Activated T-helper 17 cell treated with anti-CD3 and anti-CD28 coated beads, Interleukin-2, amount 50 U/mL, for 72 hours (primary cell): ENCODE measurements around the gene PAOX. TPM values are rescaled to one million over a fixed set of nuclear protein-coding genes. Genes with fewer than 3 reads are reported as not detected.
"Not testable (repeated sequence)": the region's sequence is repeated elsewhere in the genome, so short reads cannot be mapped to it uniquely, and the experiment has no call there.

Source experiments
- ATAC-seq: fragments of 150-1000 bp; cut with Tn5 transposase; replicated peaks from 2 replicates; pipeline ENCODE4 v1.10.0; 2021; ENCODE audit warnings: mild to moderate bottlenecking, moderate library complexity
- H3K27ac Mint-ChIP-seq: one replicate; pipeline ENCODE4 v1.8.0; 2022; ENCODE audit warnings: mixed read lengths
- H3K27me3 Mint-ChIP-seq: one replicate; pipeline ENCODE4 v1.8.0; 2022; ENCODE audit warnings: mixed read lengths
- H3K36me3 Mint-ChIP-seq: one replicate; pipeline ENCODE4 v1.8.0; 2022; ENCODE audit warnings: low read depth, mild to moderate bottlenecking, mixed read lengths
- H3K4me1 Mint-ChIP-seq: one replicate; pipeline ENCODE4 v1.8.0; 2022; ENCODE audit warnings: mixed read lengths
- H3K4me3 Mint-ChIP-seq: one replicate; pipeline ENCODE4 v1.8.0; 2022; ENCODE audit warnings: mild to moderate bottlenecking, mixed read lengths
- H3K9me3 Mint-ChIP-seq: one replicate; pipeline ENCODE4 v1.8.0; 2022; ENCODE audit warnings: mixed read lengths
- total RNA-seq, 2 donors: library from RNA; stranded (reverse); gene quantifications; one replicate each; pipeline ENCODE4 v1.2.3, GENCODE V29; 2022

Gene PAOX
- total RNA-seq, 2 donors from 2014 or later: 3.0 to 9.2 TPM

DNA sequence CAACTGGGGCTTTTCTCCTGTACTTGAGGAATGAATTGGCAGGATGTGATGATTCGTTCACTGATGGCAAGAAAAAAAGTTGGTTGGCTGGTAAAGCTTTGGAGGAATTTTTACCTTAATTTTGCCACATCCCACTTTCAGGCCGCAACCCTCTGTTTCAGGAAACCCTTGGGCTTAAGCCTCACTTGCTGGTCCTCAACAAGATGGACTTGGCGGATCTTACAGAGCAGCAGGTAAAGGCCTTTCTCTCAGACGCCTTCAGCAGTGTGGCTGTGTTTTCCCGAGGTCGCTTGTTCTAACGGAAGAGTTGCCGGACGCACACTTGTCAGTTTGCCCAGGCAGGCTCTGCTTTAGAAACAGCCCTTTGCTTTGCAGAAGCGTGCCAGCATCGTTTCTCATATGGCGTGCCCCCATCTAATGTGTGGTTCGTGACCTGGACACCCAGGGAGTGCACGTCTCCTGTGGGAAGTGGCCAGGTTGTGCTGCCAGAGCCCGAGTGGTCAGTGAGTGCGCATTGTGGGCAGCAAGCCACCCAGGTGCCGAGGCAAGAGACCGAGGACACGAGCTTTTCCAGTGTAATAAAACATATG, 17.1 kb downstream of the PAOX start:
- peaks cover 59% of the 10 kb centered on the region for H3K36me3 Mint-ChIP-seq
- H3K27me3 Mint-ChIP-seq: no peaks in the 10 kb centered on the region
- H3K4me3 Mint-ChIP-seq: peak overlapping the region; percentile 96
- H3K9me3 Mint-ChIP-seq: no peaks in the 10 kb centered on the region
- no peak overlapping the region for H3K27ac Mint-ChIP-seq
- no peak for ATAC-seq
- H3K4me1 Mint-ChIP-seq: peaks cover 12% of the 10 kb centered on the region

DNA sequence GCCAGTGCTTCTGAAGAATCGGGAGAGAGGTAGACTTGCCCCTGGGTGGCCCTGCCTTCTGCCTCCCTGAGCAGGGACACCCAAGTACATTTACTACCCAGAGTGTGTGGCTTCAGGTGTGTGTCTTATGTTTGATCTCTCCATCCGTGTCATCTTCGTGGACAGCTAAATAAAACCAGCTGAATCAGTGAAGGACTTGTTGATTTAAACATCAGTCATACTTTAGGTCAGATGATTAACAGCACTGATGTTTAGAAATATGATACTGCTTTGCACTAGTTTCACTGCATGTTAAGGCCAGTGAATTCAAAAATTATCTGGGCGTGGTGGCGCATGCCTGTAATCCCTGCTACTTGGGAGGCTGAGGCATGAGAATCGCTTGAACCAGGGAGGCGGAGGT, 18.9 kb downstream of the PAOX start:
- no peaks in the 10 kb centered on the region for H3K9me3 Mint-ChIP-seq
- no peak overlapping the region for H3K27ac Mint-ChIP-seq
- H3K36me3 Mint-ChIP-seq: peaks cover 77% of the 10 kb centered on the region
- H3K27me3 Mint-ChIP-seq: no peaks in the 10 kb centered on the region
- ATAC-seq: no peak
- H3K4me3 Mint-ChIP-seq: no peak overlapping the region
- H3K4me1 Mint-ChIP-seq: peaks cover 7% of the 10 kb centered on the region

DNA sequence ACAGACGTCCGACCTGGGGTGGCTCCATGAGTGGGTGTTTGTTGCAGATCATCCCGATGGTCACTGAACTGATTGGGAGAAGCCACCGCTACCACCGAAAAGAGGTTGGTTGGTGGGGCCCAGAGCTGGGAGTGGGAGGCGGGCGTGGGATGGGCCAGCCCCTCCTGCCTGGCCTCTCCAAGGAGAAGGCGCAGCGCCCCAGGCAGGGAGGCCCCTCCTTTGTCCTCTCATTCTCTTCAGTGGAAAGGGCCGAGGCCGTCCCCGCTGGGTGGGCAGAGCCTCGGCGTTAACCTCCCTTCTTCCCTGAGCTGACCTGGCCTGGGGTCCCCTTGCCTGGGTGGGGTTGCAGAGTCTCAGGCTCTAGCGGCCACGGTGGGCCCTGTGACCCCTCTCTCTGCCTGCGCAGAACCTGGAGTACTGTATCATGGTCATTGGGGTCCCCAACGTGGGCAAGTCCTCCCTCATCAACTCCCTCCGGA, 20.1 kb downstream of the PAOX start:
- Mint-ChIP-seq H3K27ac (no peak overlapping the region), H3K36me3 (peaks cover 89% of the 10 kb centered on the region), H3K4me3 (no peak overlapping the region), H3K4me1 (peaks cover 7% of the 10 kb centered on the region), H3K27me3 (no peaks in the 10 kb centered on the region), H3K9me3 (no peaks in the 10 kb centered on the region)
- no peak for ATAC-seq

DNA sequence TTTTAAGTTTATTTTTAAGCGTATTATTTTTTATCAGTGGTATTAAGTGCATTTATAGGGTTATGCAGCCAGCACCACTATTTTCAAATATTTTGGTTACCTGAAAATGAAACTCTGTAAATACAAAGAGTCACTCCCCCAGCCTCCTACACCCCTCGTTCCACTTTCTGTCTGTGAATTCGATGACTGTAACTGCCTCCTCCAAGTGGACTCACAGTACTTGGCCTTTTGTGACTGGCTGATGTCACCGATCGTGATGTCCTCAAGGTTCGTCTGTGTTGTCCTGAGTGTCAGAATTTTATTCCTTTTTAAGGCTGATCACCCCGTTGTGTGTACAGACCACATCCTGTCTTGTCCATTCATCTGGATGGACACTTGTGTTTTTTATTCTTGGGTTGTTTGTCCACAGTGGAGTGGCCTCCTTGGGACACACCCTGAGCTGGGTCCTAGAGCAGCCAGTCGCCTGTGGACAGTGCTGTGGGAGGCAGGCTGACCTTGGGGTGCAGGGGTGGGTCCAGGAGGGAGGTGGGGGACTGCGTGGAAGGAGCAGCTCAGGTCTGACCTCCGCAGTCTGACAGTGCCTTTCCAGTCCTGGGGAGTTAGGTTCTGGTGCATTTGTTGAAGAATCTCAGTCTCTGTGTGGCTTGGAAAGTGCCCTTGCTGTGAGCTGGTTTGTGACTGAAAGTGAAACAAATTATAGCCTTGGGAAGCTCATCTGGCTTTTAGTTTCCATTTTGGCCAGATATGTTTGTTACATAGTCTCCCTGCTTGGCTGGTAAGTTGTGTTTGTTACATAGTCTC, 21.8 kb downstream of the PAOX start:
- Mint-ChIP-seq H3K36me3 (peaks cover 99% of the 10 kb centered on the region), H3K27me3 (no peaks in the 10 kb centered on the region), H3K4me3 (peak overlapping the region; percentile 55), H3K4me1 (peaks cover 12% of the 10 kb centered on the region), H3K27ac (peak overlapping the region; percentile 29), H3K9me3 (no peaks in the 10 kb centered on the region)
- peak; percentile 78 for ATAC-seq

DNA sequence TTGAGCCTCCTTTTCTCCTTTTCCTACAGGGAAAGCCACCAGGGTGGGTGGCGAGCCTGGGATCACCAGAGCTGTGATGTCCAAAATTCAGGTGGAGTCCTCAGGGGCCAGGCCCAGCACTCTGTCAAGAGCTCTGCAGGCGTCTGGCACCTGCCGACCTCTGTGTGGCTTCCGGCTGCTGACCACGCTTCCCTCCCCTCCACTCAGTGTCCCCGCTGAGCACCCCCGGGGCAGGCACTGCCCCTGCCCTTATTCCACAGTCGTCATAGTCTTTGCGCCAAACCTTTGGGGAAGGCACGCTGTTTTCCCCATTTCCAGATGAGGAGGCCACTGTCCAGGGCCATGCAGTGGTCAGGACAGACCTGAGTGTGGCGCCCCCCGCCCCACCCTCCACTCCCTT, 22.4 kb downstream of the PAOX start:
- peak overlapping the region; percentile 55 for H3K4me3 Mint-ChIP-seq
- peaks cover 16% of the 10 kb centered on the region for H3K4me1 Mint-ChIP-seq
- no peaks in the 10 kb centered on the region for H3K9me3 Mint-ChIP-seq
- no peak for ATAC-seq
- H3K36me3 Mint-ChIP-seq: peaks cover 97% of the 10 kb centered on the region
- H3K27me3 Mint-ChIP-seq: no peaks in the 10 kb centered on the region
- H3K27ac Mint-ChIP-seq: peak overlapping the region; percentile 29

DNA sequence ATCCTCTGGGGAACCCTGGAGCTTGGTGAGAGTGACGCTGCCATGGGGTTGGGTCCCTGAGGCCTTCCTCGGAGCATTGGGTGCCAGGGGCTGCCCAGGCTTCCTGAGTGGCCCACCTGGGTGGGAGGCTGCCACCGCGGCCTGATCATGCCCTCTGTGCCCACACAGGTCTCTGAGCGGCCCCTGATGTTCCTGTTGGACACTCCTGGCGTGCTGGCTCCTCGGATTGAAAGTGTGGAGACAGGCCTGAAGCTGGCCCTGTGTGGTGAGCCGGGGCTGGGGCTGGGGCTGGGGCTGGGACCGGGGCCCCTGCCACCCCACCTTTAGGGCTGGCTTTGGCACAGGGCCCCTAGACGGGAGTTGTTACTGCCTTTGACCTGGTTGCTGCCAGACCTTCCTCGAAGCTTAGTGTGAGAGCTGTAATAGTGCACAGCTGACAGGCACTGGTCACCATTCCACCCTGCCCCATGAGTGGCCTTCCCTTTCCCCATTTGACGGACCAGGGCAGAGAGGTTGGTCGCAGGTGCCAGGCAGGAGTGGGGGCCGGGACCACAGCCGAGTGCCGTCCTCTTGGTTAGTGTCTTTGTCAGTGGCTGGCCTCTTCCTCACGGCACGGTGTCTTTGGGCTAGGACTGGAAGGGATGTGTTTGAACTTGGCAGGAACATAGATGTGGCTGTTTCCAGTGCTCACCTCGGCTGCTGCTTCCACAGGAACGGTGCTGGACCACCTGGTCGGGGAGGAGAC, 23.1 kb downstream of the PAOX start:
- Mint-ChIP-seq H3K36me3 (peaks cover 97% of the 10 kb centered on the region), H3K27ac (peak overlapping the region; percentile 52), H3K4me3 (no peak overlapping the region), H3K27me3 (no peaks in the 10 kb centered on the region), H3K9me3 (no peaks in the 10 kb centered on the region), H3K4me1 (peaks cover 19% of the 10 kb centered on the region)
- no peak for ATAC-seq

DNA sequence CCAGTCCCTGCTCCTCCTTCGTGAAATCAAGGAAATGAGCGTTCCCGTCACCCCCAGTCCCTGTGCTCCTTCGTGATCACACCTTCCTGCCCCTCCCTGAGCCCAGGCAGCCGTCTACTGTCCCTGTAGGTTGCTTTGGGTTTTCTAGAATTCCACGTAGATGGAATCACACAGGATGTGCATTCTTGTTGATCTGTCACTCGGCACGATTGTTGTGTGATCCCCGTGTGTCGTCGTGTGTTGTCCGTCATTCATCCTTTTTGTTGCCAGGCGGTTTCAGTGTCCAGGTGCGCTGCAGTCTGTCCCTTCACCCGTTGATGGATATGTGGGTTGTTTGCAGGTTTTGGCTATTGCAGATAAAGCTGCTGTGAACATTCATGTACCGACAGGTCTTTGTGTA, 24.3 kb downstream of the PAOX start:
- Mint-ChIP-seq H3K4me3 (no peak overlapping the region), H3K4me1 (peaks cover 20% of the 10 kb centered on the region), H3K27ac (no peak overlapping the region), H3K36me3 (peaks cover 97% of the 10 kb centered on the region), H3K27me3 (no peaks in the 10 kb centered on the region), H3K9me3 (no peaks in the 10 kb centered on the region)
- no peak for ATAC-seq

DNA sequence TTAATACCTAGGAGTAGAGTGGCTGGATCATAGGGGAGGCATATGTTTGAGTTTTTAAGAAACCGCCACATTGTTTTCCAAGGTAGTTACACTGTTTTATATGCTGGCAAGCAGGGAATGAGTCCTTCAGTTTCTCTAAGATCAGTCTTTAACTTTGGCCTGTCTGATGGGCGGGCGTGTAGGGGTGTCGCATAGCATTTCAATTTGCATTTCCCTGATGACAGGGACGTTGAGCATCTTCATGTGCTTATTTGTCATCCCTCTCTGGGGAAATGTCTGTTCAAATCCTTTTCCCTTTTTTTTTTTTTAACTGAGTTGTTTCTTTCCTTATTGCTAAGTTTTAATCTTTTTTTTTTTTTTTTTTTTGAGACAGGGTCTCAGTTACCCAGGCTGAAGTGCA, 24.7 kb downstream of the PAOX start:
- Mint-ChIP-seq H3K4me3 (no peak overlapping the region), H3K36me3 (peaks cover 97% of the 10 kb centered on the region), H3K4me1 (peaks cover 25% of the 10 kb centered on the region), H3K27ac (no peak overlapping the region), H3K9me3 (no peaks in the 10 kb centered on the region), H3K27me3 (no peaks in the 10 kb centered on the region)
- no peak for ATAC-seq

DNA sequence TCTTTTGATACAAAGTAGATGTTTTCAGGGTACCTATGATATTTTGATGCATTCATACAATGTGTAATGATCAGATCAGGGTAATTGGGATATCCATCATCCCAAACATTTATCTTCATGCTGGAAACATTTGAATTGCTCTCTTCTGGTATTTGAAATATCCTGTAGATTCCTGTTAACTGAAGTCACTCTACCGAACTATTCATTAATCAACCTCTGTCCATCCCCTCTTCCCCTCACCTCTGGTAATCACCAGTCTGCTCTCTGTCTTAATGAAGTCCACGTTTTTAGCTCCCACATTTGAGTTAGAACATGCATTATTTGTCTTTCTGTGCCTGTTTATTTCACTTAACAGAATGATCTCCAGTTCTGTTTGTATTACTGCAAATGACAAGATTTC, 26.2 kb downstream of the PAOX start:
- peaks cover 29% of the 10 kb centered on the region for H3K4me1 Mint-ChIP-seq
- no peak for ATAC-seq
- peak overlapping the region; percentile 2 for H3K27ac Mint-ChIP-seq

DNA sequence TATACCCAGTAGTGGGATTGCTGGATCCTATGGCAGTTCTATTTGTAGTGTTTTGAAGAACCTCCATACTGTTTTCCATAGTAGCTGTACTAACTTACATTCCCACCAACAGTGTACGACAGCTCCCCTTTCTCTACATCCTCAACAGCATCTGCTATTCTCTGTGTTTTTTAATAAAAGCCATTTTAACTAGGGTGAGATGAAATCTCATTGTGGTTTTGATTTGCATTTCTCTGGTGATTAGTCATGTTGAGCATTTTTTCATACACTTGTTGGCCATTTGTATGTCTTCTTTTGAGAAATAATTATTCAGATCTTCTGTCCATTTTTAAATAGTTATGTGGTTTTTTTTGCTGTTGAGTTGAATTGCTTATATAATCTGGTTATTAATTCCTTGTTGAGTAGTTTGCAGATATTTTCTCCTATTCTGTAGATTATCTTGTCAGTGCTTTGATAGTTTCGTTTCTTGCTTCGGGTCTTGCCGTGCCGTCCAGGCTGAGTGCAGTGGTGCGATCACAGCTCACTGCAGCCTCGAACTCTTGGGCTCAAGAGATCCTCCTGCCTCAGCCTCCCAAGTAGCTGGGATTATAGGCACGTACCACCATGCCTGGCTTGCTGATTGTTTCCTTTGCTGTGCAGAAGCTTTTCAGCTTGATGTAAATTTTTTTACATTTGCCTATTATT, 26.9 kb downstream of the PAOX start:
- H3K27me3 Mint-ChIP-seq: no peaks in the 10 kb centered on the region
- no peaks in the 10 kb centered on the region for H3K9me3 Mint-ChIP-seq
- H3K27ac Mint-ChIP-seq: peak overlapping the region; percentile 2
- H3K4me3 Mint-ChIP-seq: peak overlapping the region; percentile 19
- peak; percentile 60 for ATAC-seq
- peaks cover 97% of the 10 kb centered on the region for H3K36me3 Mint-ChIP-seq
- H3K4me1 Mint-ChIP-seq: peaks cover 29% of the 10 kb centered on the region

More for the DNA sequence above, 26.2 kb downstream of the PAOX start:
- no peaks in the 10 kb centered on the region for H3K27me3 Mint-ChIP-seq
- peaks cover 97% of the 10 kb centered on the region for H3K36me3 Mint-ChIP-seq
- no peaks in the 10 kb centered on the region for H3K9me3 Mint-ChIP-seq
- H3K4me3 Mint-ChIP-seq: peak overlapping the region; percentile 19

DNA sequence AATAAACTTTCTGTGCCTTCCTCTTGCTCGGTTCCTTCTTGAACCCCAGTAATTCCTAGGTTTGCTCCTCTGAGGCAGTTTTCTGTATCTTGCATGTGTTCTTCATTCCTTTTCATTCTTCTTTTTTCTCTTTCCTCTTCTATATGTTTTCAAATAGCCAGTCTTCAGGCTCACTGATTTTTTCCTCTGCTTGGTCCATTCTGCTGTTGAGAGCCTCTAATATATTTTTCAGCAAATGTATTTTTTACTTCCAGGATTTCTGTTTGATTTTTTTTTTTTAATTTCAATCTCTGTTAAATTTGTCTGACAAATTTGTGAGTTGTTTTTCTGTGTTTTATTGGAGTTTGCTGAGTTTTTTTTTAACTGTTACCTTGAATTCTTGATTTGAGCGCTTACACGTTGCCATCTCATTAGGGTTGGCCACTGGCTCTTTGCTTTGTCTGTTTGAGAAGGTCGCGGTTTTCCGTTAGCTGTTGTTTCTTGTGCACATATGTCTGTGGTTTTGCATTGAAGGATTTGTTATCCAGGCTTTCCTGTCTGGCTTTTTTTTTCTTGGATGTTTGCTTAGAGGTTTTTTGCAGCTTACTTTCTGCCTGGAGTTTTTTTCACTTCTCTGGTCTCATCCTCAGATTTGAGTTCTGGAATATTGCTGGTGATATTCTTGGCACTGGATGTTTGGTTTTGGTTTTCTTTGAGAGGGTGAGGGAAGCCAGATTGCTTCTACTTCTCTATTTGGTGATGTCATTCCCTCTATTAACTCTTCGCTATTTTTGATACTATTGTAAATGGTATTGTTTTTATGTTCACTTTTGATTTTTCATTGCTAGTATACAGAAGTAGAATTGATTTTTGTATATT, 32.7 kb downstream of the PAOX start:
- peaks cover 96% of the 10 kb centered on the region for H3K36me3 Mint-ChIP-seq
- peaks cover 18% of the 10 kb centered on the region for H3K4me1 Mint-ChIP-seq
- no peaks in the 10 kb centered on the region for H3K27me3 Mint-ChIP-seq
- no peak overlapping the region for H3K27ac Mint-ChIP-seq
- H3K4me3 Mint-ChIP-seq: no peak overlapping the region
- ATAC-seq: no peak
- H3K9me3 Mint-ChIP-seq: peaks cover 6% of the 10 kb centered on the region

DNA sequence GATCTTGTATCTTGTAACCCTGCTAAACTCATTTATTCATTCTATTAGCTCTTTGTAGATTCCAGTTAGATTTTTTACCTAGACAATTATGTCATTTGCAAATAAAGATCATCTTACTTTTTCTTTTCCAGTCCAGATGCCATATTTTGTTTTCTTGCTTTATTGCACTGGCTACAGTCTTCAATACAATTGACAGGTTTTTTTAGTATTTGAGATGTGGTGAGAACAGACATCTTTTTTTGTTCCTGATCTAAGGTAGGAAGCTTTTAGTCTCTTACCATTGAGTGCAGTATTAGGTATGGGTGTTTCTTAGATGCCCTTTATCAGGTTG, 33.3 kb downstream of the PAOX start:
- Mint-ChIP-seq H3K27me3 (no peaks in the 10 kb centered on the region), H3K4me3 (no peak overlapping the region), H3K36me3 (peaks cover 90% of the 10 kb centered on the region), H3K9me3 (peaks cover 6% of the 10 kb centered on the region), H3K27ac (no peak overlapping the region), H3K4me1 (peaks cover 14% of the 10 kb centered on the region)
- ATAC-seq: no peak

DNA sequence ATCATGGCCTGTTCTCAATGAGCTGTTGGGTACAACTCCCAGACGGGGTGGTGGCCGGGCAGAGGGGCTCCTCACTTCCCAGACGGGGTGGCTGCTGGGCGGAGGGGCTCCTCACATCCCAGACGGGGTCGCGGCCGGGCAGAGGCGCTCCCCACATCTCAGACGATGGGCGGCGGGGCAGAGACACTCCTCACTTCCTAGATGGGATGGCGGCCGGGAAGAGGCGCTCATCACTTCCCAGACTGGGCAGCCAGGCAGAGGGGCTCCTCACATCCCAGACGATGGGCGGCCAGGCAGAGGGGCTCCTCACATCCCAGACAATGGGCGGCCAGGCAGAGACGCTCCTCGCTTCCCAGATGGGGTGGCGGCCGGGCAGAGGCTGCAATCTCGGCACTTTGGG, 35.3 kb downstream of the PAOX start:
- H3K27ac Mint-ChIP-seq, ATAC-seq, H3K4me3 Mint-ChIP-seq, H3K4me1 Mint-ChIP-seq, H3K27me3 Mint-ChIP-seq, H3K9me3 Mint-ChIP-seq: not testable (repeated sequence)
- H3K36me3 Mint-ChIP-seq: peaks cover 83% of the 10 kb centered on the region

DNA sequence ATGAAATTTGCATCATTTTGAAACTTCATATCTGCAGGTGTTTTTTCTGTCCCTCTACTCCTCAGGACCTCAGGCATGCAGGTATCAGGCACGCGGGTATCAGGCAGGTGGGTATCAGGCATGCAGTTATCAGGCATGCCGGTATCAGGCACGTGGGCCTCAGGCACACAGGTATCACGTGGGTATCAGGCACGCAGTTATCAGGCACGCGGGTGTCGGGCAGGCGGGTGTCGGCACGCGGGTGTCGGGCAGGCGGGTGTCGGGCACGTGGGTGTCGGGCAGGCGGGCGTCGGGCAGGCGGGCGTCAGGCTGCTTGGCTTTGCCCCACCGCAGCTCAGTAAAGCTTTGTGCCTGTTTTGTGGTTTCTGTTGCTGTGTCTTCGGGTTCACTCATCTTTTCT, 36.7 kb downstream of the PAOX start:
- no peak overlapping the region for H3K27ac Mint-ChIP-seq
- H3K4me1 Mint-ChIP-seq: peaks cover 8% of the 10 kb centered on the region
- ATAC-seq: no peak
- H3K9me3 Mint-ChIP-seq: peaks cover 6% of the 10 kb centered on the region
- no peaks in the 10 kb centered on the region for H3K27me3 Mint-ChIP-seq
- no peak overlapping the region for H3K4me3 Mint-ChIP-seq
- peaks cover 81% of the 10 kb centered on the region for H3K36me3 Mint-ChIP-seq
